GM21423 (cell line): ENCODE data around the gene TMEM181.

Experiments
- ATAC-seq: cut with Tn5 transposase; IDR thresholded peaks from one replicate; pipeline ENCODE4 v1.9.1; 2021; ENCODE audit warnings: mild to moderate bottlenecking, moderate library complexity; ENCODE audit not compliant: unreplicated experiment

The TMEM181 gene

DNA sequence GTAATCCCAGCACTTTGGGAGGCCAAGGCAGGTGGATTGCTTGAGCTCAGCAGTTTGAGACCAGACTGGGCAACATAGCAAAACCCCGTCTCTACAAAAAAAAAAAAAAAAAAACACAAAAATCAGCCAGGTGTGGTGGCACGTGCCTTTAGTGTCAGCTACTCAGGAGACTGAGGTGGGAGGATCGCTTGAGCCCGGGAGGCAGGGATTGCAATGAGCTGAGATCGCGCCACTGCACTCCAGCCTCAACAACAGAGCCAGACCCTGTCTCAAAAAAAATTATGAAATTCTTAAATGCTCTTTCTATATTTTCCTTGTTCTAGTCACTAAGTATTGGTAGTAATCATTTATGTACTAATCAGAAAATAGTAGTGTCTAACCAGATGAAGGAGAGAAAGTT lies 120.6 kb downstream of the TMEM181 start:
- no peak for ATAC-seq

DNA sequence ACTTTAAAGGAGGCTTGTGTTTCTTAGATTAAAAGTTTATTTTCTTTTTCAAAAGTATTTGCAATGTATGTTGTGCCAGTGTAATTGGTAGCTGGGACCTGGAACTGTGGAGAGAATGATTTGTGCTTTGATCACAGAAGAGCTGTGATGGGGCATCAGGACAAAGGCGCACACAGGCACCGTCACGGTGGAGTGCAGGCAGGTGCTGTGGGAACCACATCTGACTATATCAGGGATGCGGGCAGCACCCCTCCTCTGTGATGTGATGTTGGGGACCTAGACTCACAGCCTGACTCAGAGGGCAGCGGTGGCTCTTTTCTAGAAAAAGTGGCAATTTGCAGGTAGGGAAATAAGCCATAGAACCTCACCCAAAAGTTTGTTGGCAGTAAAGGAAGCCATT lies 124.4 kb downstream of the TMEM181 start:
- no peak for ATAC-seq

DNA sequence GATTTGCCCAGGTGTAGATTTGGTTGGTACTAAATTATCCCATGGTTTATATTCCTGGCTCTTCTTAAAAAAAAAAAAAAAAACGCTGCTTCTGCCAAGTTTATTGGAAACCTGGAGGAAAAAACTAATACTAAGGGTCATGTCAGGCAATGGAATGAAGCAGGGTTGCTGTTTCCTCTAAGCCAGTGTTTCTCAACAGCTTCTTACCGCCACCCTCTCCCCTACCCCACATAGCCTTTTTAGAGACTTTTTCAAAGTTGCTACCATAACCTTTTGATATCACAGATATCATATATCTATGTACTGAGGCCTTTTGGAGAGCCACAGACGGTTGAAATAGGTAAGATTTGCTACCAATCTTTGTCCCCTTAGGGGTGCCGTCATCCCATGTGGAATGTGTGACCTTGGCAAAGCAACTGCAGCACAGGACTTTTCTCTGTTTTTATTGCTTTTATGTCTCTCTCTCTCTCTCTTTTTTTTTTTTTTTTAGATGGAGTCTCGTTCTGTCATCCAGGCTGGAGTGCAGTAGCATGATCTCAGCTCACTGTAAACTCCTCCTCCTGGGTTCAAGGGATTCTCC lies 124.9 kb downstream of the TMEM181 start:
- ATAC-seq: no peak
